Upper lobe of right lung (tissue), 1 donor: ENCODE data around the gene PPP6R3. TPM values are rescaled to one million over a fixed set of nuclear protein-coding genes. Genes with fewer than 3 reads are reported as not detected.
"Not testable (repeated sequence)": the region's sequence is repeated elsewhere in the genome, so short reads cannot be mapped to it uniquely, and the experiment has no call there.

Source experiments
- ATAC-seq: fragments of 200-7000 bp; cut with Tn5 transposase; one replicate; pipeline ENCODE4 v1.9.1; 2020; ENCODE audit warnings: mild to moderate bottlenecking, moderate library complexity
- DNase-seq: peaks from one replicate; pipeline ENCODE4 v3.0.0-alpha.2; 2020
- H3K27ac ChIP-seq: fragments of 200-600 bp; one replicate; pipeline ENCODE4 v1.8.0; 2022
- H3K27me3 ChIP-seq: fragments of 200-600 bp; one replicate; pipeline ENCODE4 v1.8.0; 2022; ENCODE audit warnings: mild to moderate bottlenecking
- H3K36me3 ChIP-seq: fragments of 200-600 bp; one replicate; pipeline ENCODE4 v1.8.0; 2022
- H3K4me1 ChIP-seq: fragments of 200-600 bp; one replicate; pipeline ENCODE4 v1.8.0; 2022
- H3K4me3 ChIP-seq: fragments of 200-600 bp; one replicate; pipeline ENCODE4 v1.8.0; 2022; ENCODE audit warnings: mild to moderate bottlenecking
- H3K9me3 ChIP-seq: fragments of 200-600 bp; one replicate; pipeline ENCODE4 v1.8.0; 2022
- CTCF ChIP-seq: fragments of 200-600 bp; IDR thresholded peaks from one replicate; pipeline ENCODE4 v1.8.0; 2022; ENCODE audit warnings: antibody characterized with exemption
- intact Hi-C: fragments of 100-400 bp; cut with DNase I; formaldehyde crosslinking; loops from one replicate; pipeline ENCODE4 v1.11.0; 2022
- total RNA-seq: library from RNA; stranded (reverse); fragmentation: NEBNext Ultra II Directional; extraction: Animal tissue kit (Norgen Biotek cat#: 25700); gene quantifications from one replicate; pipeline ENCODE4 v1.2.1, GENCODE V29; 2021
- donor health status: DM: no; HTN: yes; CAD: no; lungs with severe emphysema.

Gene PPP6R3
- total RNA-seq, 1 donor from 2014 or later, result 93.2 TPM

- no peak overlapping the region for H3K27ac ChIP-seq
- intact Hi-C loops, result loop anchor here (5.0 kb wide), 1 partner anchor 190 kb away; no protein-coding TSS in a partner anchor
- DNase-seq, result peak; percentile 88
Observed at GRCh38 chr11:68447015-68447801, 13.3 kb upstream of the PPP6R3 start.

GRCh38 chr11:68447914-68448313 is 12.6 kb upstream of the PPP6R3 start:
- H3K27ac ChIP-seq, H3K4me1 ChIP-seq, ATAC-seq, H3K27me3 ChIP-seq, H3K9me3 ChIP-seq, H3K4me3 ChIP-seq, DNase-seq: not testable (repeated sequence)
- intact Hi-C loops, result loop anchor here (5.0 kb wide), 1 partner anchor 191 kb away; no protein-coding TSS in a partner anchor
- peaks cover 17% of the 10 kb centered on the region for H3K36me3 ChIP-seq

More at GRCh38 chr11:68447015-68447801, 13.3 kb upstream of the PPP6R3 start:
- no peak overlapping the region for H3K4me3 ChIP-seq
- H3K27me3 ChIP-seq, result no peaks in the 10 kb centered on the region
- no peaks in the 10 kb centered on the region for H3K4me1 ChIP-seq
- peak; percentile 95 for ATAC-seq
- peak; percentile 93 for TF ChIP-seq CTCF
- H3K36me3 ChIP-seq, result peaks cover 18% of the 10 kb centered on the region
- no peaks in the 10 kb centered on the region for H3K9me3 ChIP-seq

- ATAC-seq, result no peak
- Histone ChIP-seq H3K27me3 (no peaks in the 10 kb centered on the region), H3K27ac (no peak overlapping the region), H3K4me1 (no peaks in the 10 kb centered on the region), H3K36me3 (peaks cover 17% of the 10 kb centered on the region), H3K9me3 (no peaks in the 10 kb centered on the region), H3K4me3 (no peak overlapping the region)
- intact Hi-C loops, result loop anchor here (5.0 kb wide), 1 partner anchor 191 kb away; no protein-coding TSS in a partner anchor
- no peak for TF ChIP-seq CTCF
- no peak for DNase-seq
Observed at GRCh38 chr11:68448604-68449011, 11.9 kb upstream of the PPP6R3 start.

- DNase-seq (peak; percentile 40), ATAC-seq (no peak)
- no peaks in the 10 kb centered on the region for H3K4me1 ChIP-seq
- peaks cover 17% of the 10 kb centered on the region for H3K36me3 ChIP-seq
- H3K4me3 ChIP-seq, result no peak overlapping the region
- TF ChIP-seq CTCF, result no peak
- intact Hi-C loops, result loop anchor here (5.0 kb wide), 1 partner anchor 193 kb away; no protein-coding TSS in a partner anchor
- H3K9me3 ChIP-seq, result no peaks in the 10 kb centered on the region
- no peak overlapping the region for H3K27ac ChIP-seq
- no peaks in the 10 kb centered on the region for H3K27me3 ChIP-seq
Observed at GRCh38 chr11:68449951-68450350, 10.6 kb upstream of the PPP6R3 start.

GRCh38 chr11:68450711-68451110 is 9.8 kb upstream of the PPP6R3 start:
- Histone ChIP-seq H3K27me3 (no peaks in the 10 kb centered on the region), H3K9me3 (no peaks in the 10 kb centered on the region), H3K27ac (no peak overlapping the region), H3K4me1 (peaks cover 4% of the 10 kb centered on the region), H3K4me3 (no peak overlapping the region), H3K36me3 (peaks cover 17% of the 10 kb centered on the region)
- DNase-seq, result peak; percentile 12
- no peak for ATAC-seq
- intact Hi-C loops, result no loop called here
- no peak for TF ChIP-seq CTCF

GRCh38 chr11:68454767-68455166 is 5.8 kb upstream of the PPP6R3 start:
- ATAC-seq (peak; percentile 71), DNase-seq (peak; percentile 75)
- Histone ChIP-seq H3K4me1 (peaks cover 9% of the 10 kb centered on the region), H3K27ac (no peak overlapping the region), H3K4me3 (no peak overlapping the region), H3K27me3 (no peaks in the 10 kb centered on the region), H3K36me3 (no peaks in the 10 kb centered on the region), H3K9me3 (no peaks in the 10 kb centered on the region)
- no peak for TF ChIP-seq CTCF
- intact Hi-C loops, result no loop called here
